ENCODE measurements around the gene CDK19. TPM values are rescaled to one million over a fixed set of nuclear protein-coding genes. Genes with fewer than 3 reads are reported as not detected.
"Not testable (repeated sequence)": the region's sequence is repeated elsewhere in the genome, so short reads cannot be mapped to it uniquely, and the experiment has no call there.

Gene CDK19
- total RNA-seq, 1 donor, result 17.8 TPM

- no peak for TF ChIP-seq CTCF (IDR thresholded peaks at IDR 0.05; ENCODE audit: insufficient read depth, low read length)
- no peak for DNase-seq (ENCODE audit: low read depth)
- H3K4me3 ChIP-seq (ENCODE audit: low read depth, low read length), result no peak overlapping the region
These were observed 54.7 kb downstream of the CDK19 start for GRCh38 chr6:110760589-110760988.

DNA sequence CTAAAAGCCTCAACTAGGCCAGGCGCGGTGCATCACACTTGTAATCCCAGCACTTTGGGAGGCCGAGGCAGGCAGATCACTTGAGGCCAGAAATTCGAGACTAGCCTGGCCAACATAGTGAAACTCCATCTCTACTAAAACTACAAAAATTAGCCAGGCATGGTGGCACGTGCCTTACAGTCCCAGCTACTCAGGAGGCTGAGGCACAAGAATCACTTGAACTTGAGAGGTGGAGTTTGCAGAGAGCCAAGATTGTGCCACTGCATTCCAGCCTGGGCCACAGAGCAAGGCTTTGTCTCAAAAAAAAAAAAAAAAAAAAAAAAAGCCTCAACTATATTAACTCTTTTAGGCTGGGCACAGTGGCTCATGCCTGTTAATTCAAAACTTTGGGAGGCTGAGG, 55.2 kb downstream of the CDK19 start:
- not testable (repeated sequence) for DNase-seq (ENCODE audit: low read depth); H3K4me3 ChIP-seq (ENCODE audit: low read depth, low read length)

GRCh38 chr6:110757926-110758325, 57.3 kb downstream of the CDK19 start:
- no peak for DNase-seq (ENCODE audit: low read depth)
- no peak for TF ChIP-seq CTCF (IDR thresholded peaks at IDR 0.05; ENCODE audit: insufficient read depth, low read length)
- no peak overlapping the region for H3K4me3 ChIP-seq (ENCODE audit: low read depth, low read length)

DNA sequence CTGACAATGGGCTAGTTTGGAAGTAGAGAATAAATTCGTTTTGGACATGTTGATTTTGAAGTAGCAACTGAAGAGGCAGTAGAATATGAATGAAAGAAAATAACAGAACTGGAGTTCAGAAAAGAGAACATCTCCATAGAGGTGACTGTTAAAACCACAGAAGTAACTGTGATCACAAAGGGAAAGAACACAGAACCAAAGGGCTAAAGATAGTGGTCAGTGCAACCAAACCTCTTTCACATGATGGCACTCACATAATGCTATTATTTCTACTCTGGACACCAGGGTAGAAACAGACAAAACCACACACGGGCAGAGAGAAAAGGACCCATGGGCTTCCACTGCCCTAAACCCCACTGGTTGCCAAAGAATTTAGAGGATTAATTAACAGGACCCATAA, 58.5 kb downstream of the CDK19 start:
- no peak for DNase-seq (ENCODE audit: low read depth)
- no peak for TF ChIP-seq CTCF (IDR thresholded peaks at IDR 0.05; ENCODE audit: insufficient read depth, low read length)
- no peak overlapping the region for H3K4me3 ChIP-seq (ENCODE audit: low read depth, low read length)

GRCh38 chr6:110755411-110755834, 59.8 kb downstream of the CDK19 start:
- DNase-seq (ENCODE audit: low read depth), result peak; percentile 8
- no peak overlapping the region for H3K4me3 ChIP-seq (ENCODE audit: low read depth, low read length)
- TF ChIP-seq CTCF (IDR thresholded peaks at IDR 0.05; ENCODE audit: insufficient read depth, low read length), result no peak

DNA sequence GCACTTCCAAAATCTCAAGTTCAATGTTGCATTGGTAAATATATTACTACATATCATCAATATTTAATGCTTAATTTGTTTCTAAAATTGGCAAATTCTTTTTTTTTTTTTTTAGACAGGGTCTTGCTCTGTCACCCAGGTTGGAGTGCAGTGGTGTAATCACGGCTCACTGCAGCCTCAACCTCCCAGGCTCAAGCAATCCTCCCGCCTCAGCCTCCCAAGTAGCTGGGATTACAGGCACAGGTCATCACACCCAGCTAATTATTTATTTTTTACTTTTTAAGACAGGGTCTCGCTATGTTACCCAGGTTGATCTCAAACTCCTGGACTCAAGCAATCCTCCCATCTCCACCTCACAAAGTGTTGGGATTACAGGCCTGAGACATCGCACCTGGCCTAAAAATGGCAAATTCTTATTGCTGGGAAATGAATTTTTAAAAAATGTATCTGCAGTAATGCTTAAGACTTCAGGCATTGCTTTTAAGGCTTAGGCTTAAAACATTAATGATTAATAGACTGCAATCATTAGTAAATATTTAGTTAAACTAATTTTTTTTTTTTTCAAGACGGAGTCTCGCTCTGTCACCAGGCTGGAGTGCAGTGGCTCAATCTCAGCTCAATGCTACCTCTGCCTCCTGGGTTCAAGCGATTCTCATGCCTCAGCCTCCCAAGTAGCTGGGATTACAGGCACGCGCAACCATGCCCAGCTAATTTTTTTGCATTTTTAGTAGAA, 61.2 kb downstream of the CDK19 start:
- H3K4me3 ChIP-seq (ENCODE audit: low read depth, low read length); DNase-seq (ENCODE audit: low read depth): not testable (repeated sequence)

DNA sequence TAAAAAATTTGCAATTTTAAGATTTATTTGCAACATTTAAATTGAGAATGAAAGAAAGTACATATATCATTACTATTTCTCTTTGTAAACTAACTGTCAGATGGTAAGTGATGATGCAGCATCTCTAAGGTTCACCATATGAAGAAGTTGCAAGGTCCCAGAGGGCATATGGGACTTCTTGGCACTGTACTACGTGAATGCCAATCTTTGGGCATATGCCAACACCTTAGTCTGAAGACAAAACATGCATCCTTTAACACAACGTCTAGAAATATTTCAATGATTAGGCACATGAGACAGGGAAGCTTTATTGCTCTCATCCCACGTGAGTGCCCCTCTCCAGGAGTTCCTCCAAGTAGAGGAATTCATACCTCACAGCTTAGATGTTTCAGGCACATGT, 66.8 kb downstream of the CDK19 start:
- no peak for TF ChIP-seq CTCF (IDR thresholded peaks at IDR 0.05; ENCODE audit: insufficient read depth, low read length)
- no peak for DNase-seq (ENCODE audit: low read depth)
- H3K4me3 ChIP-seq (ENCODE audit: low read depth, low read length), result no peak overlapping the region

DNA sequence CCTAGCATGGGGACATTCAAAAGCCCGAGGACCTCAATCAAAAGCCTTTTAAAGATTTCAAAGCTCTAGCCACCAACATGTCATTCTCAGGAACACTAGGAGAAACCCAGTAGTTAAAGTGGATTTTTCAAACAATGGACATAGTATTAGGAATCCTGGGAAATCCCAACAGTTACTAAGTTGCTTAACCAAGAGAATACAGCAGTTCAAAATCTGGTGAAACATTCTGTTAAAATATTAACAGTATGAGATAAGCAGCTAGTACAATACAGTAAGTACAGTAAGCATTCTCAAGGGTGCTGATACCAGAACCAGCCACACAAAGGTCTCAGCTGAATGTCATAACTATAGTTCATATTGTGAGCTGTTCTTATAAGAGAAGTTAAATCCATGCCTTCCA, 68.6 kb downstream of the CDK19 start:
- no peak for TF ChIP-seq CTCF (IDR thresholded peaks at IDR 0.05; ENCODE audit: insufficient read depth, low read length)
- no peak overlapping the region for H3K4me3 ChIP-seq (ENCODE audit: low read depth, low read length)
- DNase-seq (ENCODE audit: low read depth), result peak; percentile 35
